PC-9 (cell line): ENCODE data around the gene PLCH2. TPM values are rescaled to one million over a fixed set of nuclear protein-coding genes. Genes with fewer than 3 reads are reported as not detected.
A peak's percentile ranks its signal among the peaks of the same experiment; 100 is the strongest.

ENCODE experiments used
- BruUV-seq: library from RNA; stranded (reverse); fragments of 400-500 nt; replicated peaks from 2 replicates; lab custom pipeline; 2021; lab: Mats Ljungman, UMichigan
- CTCF ChIA-PET: fragments of 300-600 bp; sonication (Branson Sonifier 250); formaldehyde crosslinking; loops from one replicate; lab custom pipeline; 2022; ENCODE audit warnings: antibody characterized with exemption; lab: Charles Lee
- POLR2A ChIA-PET: fragments of 300-600 bp; sonication (Branson Sonifier 250); formaldehyde crosslinking; loops from one replicate; lab custom pipeline; 2022; ENCODE audit warnings: antibody characterized with exemption; ENCODE audit not compliant: unreplicated experiment; lab: Charles Lee
- DNase-seq, 2 experiments: peaks; one replicate each; pipeline versions ENCODE4 v3.0.0 to v3.0.0-alpha.2; 2015 to 2022; ENCODE audit warnings: mixed read lengths in 1 of 2
- H2AFZ ChIP-seq: fragments of 200-600 bp; sonication (generic); 2 replicates; pipeline ENCODE4 v1.8.1; 2017; ENCODE audit warnings: antibody characterized with exemption
- H3F3A ChIP-seq: fragments of 200-600 bp; sonication (generic); 2 replicates; pipeline ENCODE4 v1.8.1; 2017; ENCODE audit warnings: antibody characterized with exemption, mild to moderate bottlenecking, low read depth; ENCODE audit not compliant: insufficient read depth
- H3K27ac ChIP-seq: fragments of 200-600 bp; sonication (generic); 2 replicates; pipeline ENCODE4 v1.6.1; 2016; ENCODE audit warnings: mixed run types
- H3K27me3 ChIP-seq: fragments of 200-600 bp; sonication (generic); 2 replicates; pipeline ENCODE4 v1.6.1; 2016; ENCODE audit warnings: low read depth, mixed run types; ENCODE audit not compliant: insufficient read depth
- H3K36me3 ChIP-seq: fragments of 200-600 bp; sonication (generic); 2 replicates; pipeline ENCODE4 v1.6.1; 2016; ENCODE audit warnings: low read depth, mixed run types
- H3K4me1 ChIP-seq: fragments of 200-600 bp; sonication (generic); replicated peaks from 2 replicates; pipeline ENCODE4 v1.6.1; 2016; ENCODE audit warnings: mixed run types; ENCODE audit not compliant: insufficient read depth
- H3K4me2 ChIP-seq: fragments of 200-600 bp; sonication (generic); 2 replicates; pipeline ENCODE4 v1.6.1; 2017; ENCODE audit warnings: mixed run types
- H3K4me3 ChIP-seq: fragments of 200-600 bp; sonication (generic); 2 replicates; pipeline ENCODE4 v1.6.1; 2016; ENCODE audit warnings: mixed run types
- H3K79me2 ChIP-seq: fragments of 200-600 bp; sonication (generic); 2 replicates; pipeline ENCODE4 v1.6.1; 2017; ENCODE audit warnings: low read depth, mixed run types
- H3K9me2 ChIP-seq: fragments of 200-600 bp; sonication (generic); 2 replicates; pipeline ENCODE4 v1.8.1; 2017; ENCODE audit warnings: mild to moderate bottlenecking; ENCODE audit not compliant: insufficient read depth
- H3K9me3 ChIP-seq: fragments of 200-600 bp; sonication (generic); 2 replicates; pipeline ENCODE4 v1.8.1; 2016; ENCODE audit warnings: low read depth; ENCODE audit not compliant: insufficient read depth
- H4K20me1 ChIP-seq: fragments of 200-600 bp; sonication (generic); 2 replicates; pipeline ENCODE4 v1.8.1; 2017; ENCODE audit not compliant: insufficient read depth
- CTCF ChIP-seq: fragments of 200-600 bp; sonication (generic); conservative IDR thresholded peaks from 2 replicates; pipeline ENCODE4 v1.6.1; 2017; ENCODE audit warnings: mixed run types, antibody characterized with exemption, mild to moderate bottlenecking, moderate library complexity
- EZH2 ChIP-seq: fragments of 200-600 bp; sonication (generic); IDR thresholded peaks from 2 replicates; pipeline ENCODE4 v1.8.0; 2017; ENCODE audit warnings: antibody characterized with exemption, low read depth
- intact Hi-C: fragments of 100-400 bp; cut with micrococcal nuclease; formaldehyde crosslinking; loops from one replicate; pipeline ENCODE4 v1.10.0; 2022; ENCODE audit not compliant: unreplicated experiment
- total RNA-seq: library from RNA; stranded (reverse); gene quantifications from 2 replicates; pipeline ENCODE4 v1.2.3, GENCODE V29; 2021

PLCH2 gene
- total RNA-seq, 1 experiment from 2014 or later, result 0.98 TPM

- TF ChIP-seq EZH2, result no peak
- TF ChIP-seq CTCF, result no peak
- POLR2A ChIA-PET, result no interaction called here
- Histone ChIP-seq H3F3A (no peaks in the 10 kb centered on the region; the same call in 1 of the 2 replicates), H3K79me2 (no peaks in the 10 kb centered on the region), H2AFZ (no peak overlapping the region), H3K9me3 (no peaks in the 10 kb centered on the region), H3K4me2 (peak overlapping the region; percentile 53), H3K4me1 (peaks cover 31% of the 10 kb centered on the region), H3K27ac (no peak overlapping the region), H3K4me3 (no peak overlapping the region), H3K27me3 (peaks cover 12% of the 10 kb centered on the region), H3K9me2 (no peaks in the 10 kb centered on the region), H3K36me3 (no peaks in the 10 kb centered on the region), H4K20me1 (no peaks in the 10 kb centered on the region)
- intact Hi-C loops, result loop anchor here (10.0 kb wide), 1 partner anchor 220 kb away; no protein-coding TSS in a partner anchor
- no peak for DNase-seq
- CTCF ChIA-PET, result no interaction called here
- BruUV-seq, result no TSS peak
These were observed 58.2 kb downstream of the PLCH2 start for GRCh38 chr1:2534315-2534686.

DNA sequence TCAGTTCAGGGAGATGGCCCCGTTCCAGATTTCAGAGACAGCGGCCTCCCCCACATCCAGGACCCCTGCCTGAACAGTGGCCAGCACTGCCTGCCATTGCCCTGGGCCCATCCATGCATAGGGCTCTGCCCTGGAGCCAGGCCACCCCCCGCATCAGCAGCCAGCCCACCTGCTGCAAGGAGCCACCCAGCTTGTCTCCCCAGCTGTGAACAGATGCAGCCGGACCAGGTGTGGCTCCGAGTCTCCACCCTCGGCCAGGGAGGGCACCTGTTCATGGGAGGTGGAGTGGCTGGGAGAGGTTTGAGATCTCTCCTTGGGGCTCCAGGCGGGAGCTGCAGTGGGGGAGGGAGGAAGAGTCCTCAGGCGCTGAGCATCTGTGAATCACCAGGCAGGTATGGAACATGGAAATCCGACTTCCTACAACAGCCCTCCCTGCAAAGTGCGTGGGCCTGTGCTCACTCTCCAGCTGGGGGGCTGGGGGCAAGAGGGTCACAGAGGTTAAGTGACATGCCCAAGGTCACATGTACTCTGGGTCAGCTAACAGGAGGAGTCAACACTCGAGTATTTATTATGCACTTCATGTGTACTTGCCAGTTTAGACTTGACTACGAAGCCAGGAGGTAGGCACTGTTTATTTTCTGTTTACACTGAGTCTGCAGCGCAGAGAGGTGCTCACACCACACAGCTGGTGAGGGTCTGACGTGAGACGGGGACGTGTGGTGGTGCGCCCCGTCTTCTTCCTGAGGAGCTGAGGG, 58.8 kb downstream of the PLCH2 start:
- peaks cover 10% of the 10 kb centered on the region for H3K27me3 ChIP-seq
- H3K4me3 ChIP-seq, result no peak overlapping the region
- CTCF ChIA-PET, result interaction anchor here (0.5 kb wide), 1 partner anchor 120 kb away, joined by 14 read pairs; no protein-coding TSS in a partner anchor
- H3K27ac ChIP-seq, result no peak overlapping the region
- intact Hi-C loops, result loop anchor here (1.0 to 10.0 kb wide), 2 partner anchors 8 to 220 kb away; no protein-coding TSS in a partner anchor
- H3K4me1 ChIP-seq, result peaks cover 31% of the 10 kb centered on the region
- no peaks in the 10 kb centered on the region; the same call in 1 of the 2 replicates for H3F3A ChIP-seq
- H2AFZ ChIP-seq, result no peak overlapping the region
- peak overlapping the region; percentile 53 for H3K4me2 ChIP-seq
- H4K20me1 ChIP-seq, result no peaks in the 10 kb centered on the region
- H3K79me2 ChIP-seq, result no peaks in the 10 kb centered on the region
- BruUV-seq, result no TSS peak
- peak; percentile 82 to 88 for DNase-seq
- no peaks in the 10 kb centered on the region for H3K36me3 ChIP-seq
- TF ChIP-seq EZH2 (no peak), CTCF (no peak)
- H3K9me3 ChIP-seq, result no peaks in the 10 kb centered on the region
- POLR2A ChIA-PET, result interaction anchor here (0.6 to 0.7 kb wide), 2 partner anchors 11 to 20 kb away, joined by 4 to 6 read pairs; no protein-coding TSS in a partner anchor
- no peaks in the 10 kb centered on the region for H3K9me2 ChIP-seq

- no peaks in the 10 kb centered on the region for H3K9me2 ChIP-seq
- ChIA-PET CTCF (interaction anchor here (0.5 kb wide), 1 partner anchor 120 kb away, joined by 14 read pairs; no protein-coding TSS in a partner anchor), POLR2A (interaction anchor here (0.6 to 0.7 kb wide), 2 partner anchors 10 to 21 kb away, joined by 4 to 6 read pairs; no protein-coding TSS in a partner anchor)
- H3K4me3 ChIP-seq, result no peak overlapping the region
- H3K36me3 ChIP-seq, result no peaks in the 10 kb centered on the region
- intact Hi-C loops, result loop anchor here (1.0 to 10.0 kb wide), 2 partner anchors 8 to 221 kb away; no protein-coding TSS in a partner anchor
- no peaks in the 10 kb centered on the region; the same call in 1 of the 2 replicates for H3F3A ChIP-seq
- H3K4me2 ChIP-seq, result peak overlapping the region; percentile 53
- no peak overlapping the region for H3K27ac ChIP-seq
- peaks cover 31% of the 10 kb centered on the region for H3K4me1 ChIP-seq
- H3K27me3 ChIP-seq, result peaks cover 7% of the 10 kb centered on the region
- H3K79me2 ChIP-seq, result no peaks in the 10 kb centered on the region
- no peaks in the 10 kb centered on the region for H4K20me1 ChIP-seq
- TF ChIP-seq EZH2 (no peak), CTCF (no peak)
- H2AFZ ChIP-seq, result no peak overlapping the region
- BruUV-seq, result no TSS peak
- no peak for DNase-seq
- H3K9me3 ChIP-seq, result no peaks in the 10 kb centered on the region
These were observed 59.4 kb downstream of the PLCH2 start for GRCh38 chr1:2535455-2535854.
